Esophagus muscularis mucosa (tissue), 4 donors: ENCODE results near the gene GRK5.

Source experiments
- CTCF ChIP-seq, 3 experiments: fragments of 200-600 bp in 2 of 3; fragments of 450-650 bp in 1 of 3; sonication (generic) in 2 of 3; IDR thresholded peaks; one replicate each; pipeline ENCODE4 v1.5.1; 2017 to 2019; ENCODE audit warnings: antibody characterized with exemption in 3 of 3, mild to moderate bottlenecking in 2 of 3, moderate library complexity in 1 of 3
- EP300 ChIP-seq: sonication (generic); formaldehyde crosslinking; IDR thresholded peaks from one replicate; pipeline ENCODE4 v1.6.1; 2017; ENCODE audit warnings: antibody characterized with exemption
- POLR2A ChIP-seq: fragments of 450-650 bp; IDR thresholded peaks from one replicate; pipeline ENCODE4 v1.6.1; 2017; ENCODE audit warnings: antibody characterized with exemption, moderate library complexity, mild to moderate bottlenecking, low read depth
- POLR2AphosphoS5 ChIP-seq, 2 donors: sonication (generic); formaldehyde crosslinking; IDR thresholded peaks; one replicate each; pipeline ENCODE4 v1.6.1; 2017; ENCODE audit warnings: antibody characterized with exemption in 2 of 2

- TF ChIP-seq POLR2AphosphoS5 (IDR thresholded peaks at IDR 0.05): no peak
- no peak for TF ChIP-seq CTCF (IDR thresholded peaks at IDR 0.05)
- TF ChIP-seq POLR2A: no peak
- TF ChIP-seq EP300: no peak
Measured at GRCh38 chr10:119274519-119275045, 67.2 kb downstream of the GRK5 start.
